Activated CD4-positive, alpha-beta memory T cell treated with anti-CD3 and anti-CD28 coated beads, Interleukin-2, amount 10 ng/mL, durations not matched to agents 7 days and 5 days (primary cell): Measurements from ENCODE around the gene ZNF503. TPM values are rescaled to one million over a fixed set of nuclear protein-coding genes. Genes with fewer than 3 reads are reported as not detected.

Experiments
- CTCF ChIA-PET: fragments of 350-600 bp; sonication (Branson Sonifier 250); formaldehyde crosslinking; loops from one replicate; lab custom pipeline; 2021; ENCODE audit warnings: antibody characterized with exemption, inconsistent platforms; lab: Charles Lee
- POLR2A ChIA-PET: fragments of 350-600 bp; sonication (Branson Sonifier 250); formaldehyde crosslinking; loops from one replicate; lab custom pipeline; 2021; ENCODE audit warnings: antibody characterized with exemption; lab: Charles Lee
- DNase-seq: peaks from one replicate; pipeline ENCODE4 v3.0.0-alpha.2; 2020
- H3K27ac Mint-ChIP-seq: one replicate; pipeline ENCODE4 v1.8.0; 2021; ENCODE audit warnings: mild to moderate bottlenecking, mixed read lengths
- H3K27me3 Mint-ChIP-seq: one replicate; pipeline ENCODE4 v1.8.0; 2021; ENCODE audit warnings: mixed read lengths
- H3K36me3 Mint-ChIP-seq: one replicate; pipeline ENCODE4 v1.8.0; 2021; ENCODE audit warnings: low read depth, mixed read lengths
- H3K4me1 Mint-ChIP-seq: one replicate; pipeline ENCODE4 v1.8.0; 2021; ENCODE audit warnings: mixed read lengths
- H3K4me3 Mint-ChIP-seq: one replicate; pipeline ENCODE4 v1.8.0; 2021; ENCODE audit warnings: mild to moderate bottlenecking, mixed read lengths
- H3K9me3 Mint-ChIP-seq: one replicate; pipeline ENCODE4 v1.8.0; 2021; ENCODE audit warnings: mixed read lengths
- total RNA-seq, 2 experiments: library from RNA; stranded (reverse); gene quantifications; one replicate each; pipeline ENCODE4 v1.2.3, GENCODE V29; 2021

The ZNF503 gene
- total RNA-seq, 2 experiments from 2014 or later, result 0.23 to 0.35 TPM

DNA sequence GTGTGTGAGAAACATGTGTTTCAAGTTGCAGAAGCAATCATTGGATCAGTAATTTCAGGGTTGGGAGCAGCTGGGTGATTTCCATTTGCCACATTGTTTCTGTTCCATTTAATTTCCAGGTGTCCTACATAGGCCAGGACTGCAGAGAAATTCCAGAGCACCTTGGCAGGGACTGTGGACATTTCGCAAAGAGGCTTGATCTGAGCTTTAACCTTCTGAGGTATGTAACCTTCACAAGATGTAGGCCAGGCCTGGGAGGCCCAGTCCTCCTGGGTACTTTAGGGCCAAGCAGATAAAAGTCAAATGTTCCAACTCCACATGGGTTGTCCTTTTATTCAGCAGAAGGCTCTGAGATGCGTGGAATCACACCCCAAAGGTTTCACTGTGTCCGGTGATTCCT, 36.7 kb upstream of the ZNF503 start:
- no peak for DNase-seq
- H3K9me3 Mint-ChIP-seq, result peaks cover 2% of the 10 kb centered on the region
- H3K4me1 Mint-ChIP-seq, result no peaks in the 10 kb centered on the region
- H3K27me3 Mint-ChIP-seq, result peaks cover 13% of the 10 kb centered on the region
- H3K27ac Mint-ChIP-seq, result no peak overlapping the region
- CTCF ChIA-PET, result no interaction called here
- no peaks in the 10 kb centered on the region for H3K36me3 Mint-ChIP-seq
- H3K4me3 Mint-ChIP-seq, result no peak overlapping the region
- POLR2A ChIA-PET, result no interaction called here

- ChIA-PET CTCF (no interaction called here), POLR2A (no interaction called here)
- DNase-seq, result no peak
- no peak overlapping the region for H3K4me3 Mint-ChIP-seq
- H3K9me3 Mint-ChIP-seq, result no peaks in the 10 kb centered on the region
- H3K4me1 Mint-ChIP-seq, result no peaks in the 10 kb centered on the region
- peaks cover 17% of the 10 kb centered on the region for H3K27me3 Mint-ChIP-seq
- H3K36me3 Mint-ChIP-seq, result no peaks in the 10 kb centered on the region
- H3K27ac Mint-ChIP-seq, result no peak overlapping the region
Observed at GRCh38 chr10:75437693-75438092, 36.1 kb upstream of the ZNF503 start.

DNA sequence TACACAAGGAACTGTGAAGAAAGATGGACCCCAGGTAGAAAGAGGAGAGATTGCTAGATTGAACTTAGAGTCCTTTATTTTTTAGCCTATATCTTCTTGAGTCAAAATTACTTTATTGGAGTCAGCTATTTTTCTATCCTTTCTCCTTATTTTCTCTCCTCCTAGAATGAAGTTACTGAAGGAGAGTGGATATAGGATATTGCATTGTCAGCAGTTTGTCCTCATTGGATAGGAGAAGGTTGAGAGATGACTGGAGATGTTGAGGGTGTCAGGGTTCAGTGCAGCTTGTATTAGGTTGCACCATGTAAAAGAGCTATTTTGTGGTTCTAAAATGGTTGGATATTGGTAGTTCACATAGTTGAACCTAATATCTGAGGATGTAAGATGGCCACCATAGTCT, 35.3 kb upstream of the ZNF503 start:
- no peak overlapping the region for H3K27ac Mint-ChIP-seq
- no peaks in the 10 kb centered on the region for H3K36me3 Mint-ChIP-seq
- no peak for DNase-seq
- H3K4me3 Mint-ChIP-seq, result no peak overlapping the region
- no peaks in the 10 kb centered on the region for H3K9me3 Mint-ChIP-seq
- ChIA-PET POLR2A (no interaction called here), CTCF (no interaction called here)
- H3K27me3 Mint-ChIP-seq, result peaks cover 24% of the 10 kb centered on the region
- peaks cover under 1% of the 10 kb centered on the region for H3K4me1 Mint-ChIP-seq

DNA sequence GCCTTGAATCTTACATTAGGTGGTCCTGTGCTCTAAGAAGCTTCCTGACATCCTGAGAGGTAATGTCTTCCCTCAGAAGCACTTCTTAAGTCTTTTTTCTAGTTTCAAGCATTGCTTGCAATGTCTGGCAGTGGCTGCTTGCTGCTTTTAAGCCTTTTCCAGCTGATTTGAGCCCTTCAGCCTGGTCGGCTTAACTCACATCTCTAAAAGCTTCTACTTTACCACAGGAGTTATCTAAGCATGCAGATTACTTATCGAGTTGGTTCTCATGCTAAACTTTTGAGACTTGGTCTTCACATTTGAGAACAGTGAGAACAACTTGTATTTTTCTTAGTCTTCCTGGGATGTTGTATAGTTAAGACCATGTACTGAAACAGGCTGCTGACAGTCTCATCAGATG, 33.7 kb upstream of the ZNF503 start:
- no peak for DNase-seq
- H3K4me3 Mint-ChIP-seq, result no peak overlapping the region
- H3K27me3 Mint-ChIP-seq, result peaks cover 31% of the 10 kb centered on the region
- CTCF ChIA-PET, result no interaction called here
- H3K4me1 Mint-ChIP-seq, result peaks cover 1% of the 10 kb centered on the region
- POLR2A ChIA-PET, result no interaction called here
- H3K27ac Mint-ChIP-seq, result no peak overlapping the region
- no peaks in the 10 kb centered on the region for H3K36me3 Mint-ChIP-seq
- H3K9me3 Mint-ChIP-seq, result no peaks in the 10 kb centered on the region

DNA sequence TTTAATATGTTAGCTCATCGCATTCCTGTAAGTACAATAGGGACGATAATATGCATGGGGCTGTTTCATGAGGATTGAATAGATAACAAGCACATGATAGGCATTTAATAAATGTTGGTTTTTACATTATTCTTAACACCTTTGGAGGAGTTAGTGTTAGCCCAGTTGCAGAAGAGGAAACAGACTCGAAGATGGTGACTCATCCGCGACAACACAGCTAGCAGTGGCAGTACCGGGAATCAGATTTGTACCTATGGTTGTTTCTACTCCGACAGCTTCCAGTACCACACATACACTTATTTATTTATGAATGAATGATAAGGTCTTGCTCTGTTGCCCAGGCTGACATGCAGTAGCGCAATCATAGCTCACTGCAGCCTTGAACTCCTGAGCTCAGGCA, 32.7 kb upstream of the ZNF503 start:
- Mint-ChIP-seq H3K27me3 (peaks cover 40% of the 10 kb centered on the region), H3K9me3 (no peaks in the 10 kb centered on the region), H3K4me1 (peaks cover 1% of the 10 kb centered on the region), H3K36me3 (no peaks in the 10 kb centered on the region), H3K4me3 (no peak overlapping the region), H3K27ac (no peak overlapping the region)
- ChIA-PET CTCF (no interaction called here), POLR2A (no interaction called here)
- DNase-seq, result no peak

DNA sequence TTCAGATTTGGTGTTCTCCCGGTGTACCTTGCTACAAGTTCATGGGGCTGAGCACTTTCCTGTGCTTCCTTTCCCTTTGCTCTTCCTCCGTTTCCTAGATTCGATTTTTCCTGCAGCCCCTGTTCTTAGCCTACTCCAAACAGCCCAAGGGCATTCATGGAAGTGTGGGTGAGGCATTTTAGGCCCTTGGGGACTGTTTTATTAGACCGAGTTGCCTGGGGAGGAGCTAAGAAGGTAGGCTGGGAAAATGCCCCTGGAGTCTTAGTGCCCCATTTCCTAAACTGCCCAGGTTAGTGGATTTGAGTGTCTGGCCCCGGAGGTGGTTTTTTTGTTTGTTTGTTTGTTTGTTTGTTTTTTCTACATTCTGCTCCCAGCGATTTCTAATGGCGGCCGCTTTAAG, 31.7 kb upstream of the ZNF503 start:
- H3K36me3 Mint-ChIP-seq, result no peaks in the 10 kb centered on the region
- no peaks in the 10 kb centered on the region for H3K9me3 Mint-ChIP-seq
- H3K4me3 Mint-ChIP-seq, result no peak overlapping the region
- peaks cover 1% of the 10 kb centered on the region for H3K4me1 Mint-ChIP-seq
- POLR2A ChIA-PET, result no interaction called here
- H3K27me3 Mint-ChIP-seq, result peaks cover 48% of the 10 kb centered on the region
- no peak for DNase-seq
- H3K27ac Mint-ChIP-seq, result no peak overlapping the region
- CTCF ChIA-PET, result interaction anchor here (0.6 kb wide), 1 partner anchor 74 kb away, joined by 3 read pairs; no protein-coding TSS in a partner anchor

DNA sequence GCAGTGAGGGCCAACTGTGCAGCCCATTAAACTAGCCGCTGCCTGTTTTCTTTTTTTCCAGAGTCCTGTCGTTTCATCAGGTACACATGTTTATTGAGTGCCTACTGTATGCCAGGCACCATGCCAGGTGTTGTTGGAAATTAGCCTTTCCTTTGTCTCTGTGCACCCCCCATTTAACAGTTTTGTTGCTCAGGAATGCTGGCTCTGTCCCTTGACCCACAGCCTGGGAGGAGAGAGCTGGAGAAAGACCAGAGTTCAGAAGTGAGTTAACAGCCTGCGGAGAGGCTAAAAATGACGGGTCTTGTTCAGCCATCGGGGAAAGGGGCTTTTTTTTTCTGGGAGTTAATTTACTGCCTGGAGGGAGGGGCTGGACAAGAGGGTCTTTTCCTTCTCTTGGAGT, 31.2 kb upstream of the ZNF503 start:
- POLR2A ChIA-PET, result no interaction called here
- H3K27me3 Mint-ChIP-seq, result peaks cover 48% of the 10 kb centered on the region
- CTCF ChIA-PET, result interaction anchor here (0.6 kb wide), 1 partner anchor 73 kb away, joined by 3 read pairs; no protein-coding TSS in a partner anchor

DNA sequence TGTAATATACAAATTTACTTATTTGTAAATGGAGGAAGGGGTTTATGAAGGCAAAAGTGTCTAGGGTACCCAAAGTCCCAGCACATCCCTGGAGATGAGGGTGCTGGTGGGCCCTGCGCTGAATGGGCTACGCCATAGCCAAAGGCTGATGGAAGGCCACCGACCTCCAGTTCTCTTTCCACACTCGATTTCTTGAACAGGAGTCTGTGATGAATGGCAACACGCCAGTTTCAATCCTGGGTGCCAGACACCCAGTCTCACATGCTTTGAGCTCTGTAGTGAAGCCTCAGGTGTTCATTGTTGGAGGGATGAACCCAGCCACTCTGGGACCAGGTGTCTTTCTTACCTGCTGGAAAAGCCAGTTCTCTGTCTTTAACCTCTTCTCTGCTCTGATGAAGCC, 30.6 kb upstream of the ZNF503 start:
- Mint-ChIP-seq H3K9me3 (no peaks in the 10 kb centered on the region), H3K27ac (no peak overlapping the region), H3K4me3 (no peak overlapping the region), H3K4me1 (peaks cover 1% of the 10 kb centered on the region), H3K27me3 (peaks cover 47% of the 10 kb centered on the region), H3K36me3 (no peaks in the 10 kb centered on the region)
- ChIA-PET CTCF (no interaction called here), POLR2A (no interaction called here)
- DNase-seq, result no peak

More for the DNA sequence above, 31.2 kb upstream of the ZNF503 start:
- H3K9me3 Mint-ChIP-seq, result no peaks in the 10 kb centered on the region
- H3K4me3 Mint-ChIP-seq, result no peak overlapping the region
- no peaks in the 10 kb centered on the region for H3K36me3 Mint-ChIP-seq
- DNase-seq, result no peak
- H3K27ac Mint-ChIP-seq, result no peak overlapping the region
- H3K4me1 Mint-ChIP-seq, result peaks cover 1% of the 10 kb centered on the region

DNA sequence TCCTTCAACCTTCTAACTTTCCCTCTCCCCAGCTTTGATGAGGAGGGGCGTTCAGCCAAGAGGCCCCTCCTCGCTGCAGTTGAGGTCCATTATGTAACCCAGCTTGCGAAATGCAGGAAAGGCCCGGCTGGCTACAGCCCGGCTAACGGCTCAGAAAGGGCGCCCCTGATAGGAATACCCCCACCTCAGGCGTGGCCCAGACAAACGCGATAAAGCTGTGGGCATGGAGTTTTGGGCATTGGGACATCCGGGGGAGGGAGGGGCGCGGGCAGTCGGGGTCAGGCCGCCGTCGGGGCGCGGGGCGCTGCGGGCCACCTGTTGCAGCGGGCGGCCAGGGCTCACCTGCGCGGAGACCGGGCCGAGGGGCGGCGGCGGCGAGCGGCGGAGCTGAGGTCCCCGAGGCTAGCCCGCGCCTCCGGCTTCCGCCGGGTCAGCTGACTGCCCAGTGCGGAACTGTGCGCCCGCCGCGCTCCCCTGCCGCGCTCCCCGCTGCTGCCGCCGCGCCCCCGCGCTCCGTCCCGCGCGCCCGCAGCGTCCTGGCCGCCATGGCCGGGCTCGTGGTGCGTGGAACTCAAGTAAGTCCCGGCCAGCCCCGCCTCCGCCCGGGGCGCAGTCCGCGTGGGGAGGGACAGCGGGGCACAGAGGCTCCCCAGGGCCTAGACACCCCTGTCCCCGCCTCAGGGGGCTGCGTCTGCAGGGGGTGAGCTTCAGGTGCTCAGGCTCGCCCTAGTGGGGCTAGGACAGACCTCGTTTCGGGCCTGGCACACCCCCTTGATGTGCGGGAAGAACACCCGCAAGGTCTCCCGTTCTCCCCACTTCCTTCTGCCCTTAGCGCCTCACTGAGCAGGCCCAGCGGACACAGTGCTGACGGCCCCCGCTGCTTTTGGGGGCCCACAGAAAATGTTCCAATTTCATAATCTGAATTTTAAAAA, 29.9 kb upstream of the ZNF503 start, which contains the start of gene LRMDA:
Gene LRMDA, plus strand, starts transcription at position 445 of the 932 bp plus-strand sequence.
- peaks cover 1% of the 10 kb centered on the region for H3K4me1 Mint-ChIP-seq
- no peaks in the 10 kb centered on the region for H3K36me3 Mint-ChIP-seq
- CTCF ChIA-PET, result no interaction called here
- no peaks in the 10 kb centered on the region for H3K9me3 Mint-ChIP-seq
- peaks cover 47% of the 10 kb centered on the region for H3K27me3 Mint-ChIP-seq
- no peak for DNase-seq
- no peak within 1 kb of the TSS for H3K4me3 Mint-ChIP-seq
- POLR2A ChIA-PET, result no interaction called here
- H3K27ac Mint-ChIP-seq, result no peak within 1 kb of the TSS

GRCh38 chr10:75430000-75430763, 28.6 kb upstream of the ZNF503 start:
- no peaks in the 10 kb centered on the region for H3K9me3 Mint-ChIP-seq
- CTCF ChIA-PET, result no interaction called here
- DNase-seq, result no peak
- H3K4me1 Mint-ChIP-seq, result peaks cover 1% of the 10 kb centered on the region
- H3K27ac Mint-ChIP-seq, result no peak overlapping the region
- H3K27me3 Mint-ChIP-seq, result peaks cover 46% of the 10 kb centered on the region
- no peaks in the 10 kb centered on the region for H3K36me3 Mint-ChIP-seq
- H3K4me3 Mint-ChIP-seq, result no peak overlapping the region
- POLR2A ChIA-PET, result interaction anchor here (1.1 kb wide), 1 partner anchor 12 kb away, joined by 4 read pairs; no protein-coding TSS in a partner anchor

DNA sequence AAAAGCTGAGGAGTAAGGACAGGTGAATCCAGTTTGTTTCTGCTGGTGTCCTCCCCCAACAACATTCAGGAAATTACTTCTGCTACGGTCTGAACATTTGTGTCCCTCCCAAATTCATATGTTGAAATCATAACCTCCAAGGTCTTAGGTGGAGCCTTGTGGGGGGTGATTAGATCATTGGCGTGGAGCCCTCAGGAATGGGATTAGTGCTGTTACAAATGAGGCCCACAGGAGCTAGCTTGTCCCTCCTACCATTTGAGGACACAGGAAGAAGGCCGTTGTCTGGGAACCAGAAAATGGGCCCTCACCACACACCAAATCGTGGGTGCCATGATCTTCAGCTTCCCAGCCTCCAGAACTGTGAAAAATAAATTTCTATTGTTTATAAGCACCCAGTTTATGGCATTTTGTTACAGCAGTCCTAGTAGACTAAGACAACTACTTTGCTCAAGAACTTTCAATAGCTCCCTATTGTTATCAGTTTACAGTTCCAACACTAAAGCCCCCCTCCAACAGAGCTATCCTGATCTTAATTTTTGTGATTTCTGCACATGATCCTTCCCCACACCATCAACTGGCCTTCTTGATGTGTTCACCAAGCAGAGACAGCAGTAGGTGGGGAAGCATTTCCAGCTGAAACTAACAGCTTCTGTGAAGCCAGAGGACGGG, 27.7 kb upstream of the ZNF503 start:
- CTCF ChIA-PET, result no interaction called here

DNA sequence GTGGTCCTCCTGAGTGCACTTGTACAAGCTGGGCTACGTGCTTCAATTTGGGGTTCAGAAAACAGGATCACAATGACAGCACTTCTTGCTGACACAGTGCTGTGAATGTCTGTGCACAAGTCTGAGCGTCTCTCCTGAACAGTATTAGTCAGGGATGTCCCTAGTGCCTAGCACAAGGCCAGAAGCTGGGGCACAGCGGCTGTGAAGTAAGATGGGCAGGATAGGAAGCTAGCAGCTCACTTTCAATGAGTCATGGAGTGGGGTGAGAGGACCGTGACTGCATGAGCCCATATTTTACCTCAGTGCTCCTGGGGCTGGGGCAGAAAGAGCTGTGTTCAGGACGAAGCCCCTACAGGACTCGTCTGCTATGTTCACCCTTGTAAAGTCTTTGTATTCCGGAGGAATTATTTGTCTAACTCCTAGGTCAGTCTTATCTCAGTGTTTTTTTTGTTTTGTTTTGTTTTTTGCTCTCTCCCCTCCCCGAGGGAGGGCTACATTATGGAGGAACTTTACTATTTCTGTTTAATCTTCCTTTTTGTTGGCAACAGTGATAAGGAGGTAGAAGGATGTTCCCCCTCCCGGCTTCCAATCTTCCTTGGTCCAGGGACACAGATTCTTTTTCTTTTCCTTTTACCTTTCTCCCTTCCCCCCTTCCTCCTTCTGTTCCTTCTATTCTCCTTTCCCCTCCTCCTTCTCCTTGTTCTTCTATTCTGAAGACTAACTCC, 27.0 kb upstream of the ZNF503 start:
- ChIA-PET POLR2A (no interaction called here), CTCF (no interaction called here)
- Mint-ChIP-seq H3K36me3 (no peaks in the 10 kb centered on the region), H3K27me3 (peaks cover 38% of the 10 kb centered on the region), H3K27ac (no peak overlapping the region), H3K4me1 (peaks cover 1% of the 10 kb centered on the region), H3K4me3 (no peak overlapping the region), H3K9me3 (no peaks in the 10 kb centered on the region)
- DNase-seq, result no peak

More for the DNA sequence above, 27.7 kb upstream of the ZNF503 start:
- Mint-ChIP-seq H3K36me3 (no peaks in the 10 kb centered on the region), H3K4me1 (peaks cover 1% of the 10 kb centered on the region), H3K27ac (no peak overlapping the region), H3K27me3 (peaks cover 42% of the 10 kb centered on the region), H3K9me3 (no peaks in the 10 kb centered on the region), H3K4me3 (no peak overlapping the region)
- POLR2A ChIA-PET, result interaction anchor here (1.1 kb wide), 1 partner anchor 13 kb away, joined by 4 read pairs; no protein-coding TSS in a partner anchor
- no peak for DNase-seq
